CD4-positive, alpha-beta T cell treated with Interleukin-15 for 1 hour (primary cell): ENCODE data around the gene VDR.

Experiments
- DNase-seq: peaks from one replicate; pipeline ENCODE4 v3.0.0-alpha.2; 2020

The VDR gene

GRCh38 chr12:47867495-47867941 is 37.3 kb downstream of the VDR start:
- DNase-seq = no peak

GRCh38 chr12:47864646-47865235 is 40.1 kb downstream of the VDR start:
- DNase-seq = no peak

DNA sequence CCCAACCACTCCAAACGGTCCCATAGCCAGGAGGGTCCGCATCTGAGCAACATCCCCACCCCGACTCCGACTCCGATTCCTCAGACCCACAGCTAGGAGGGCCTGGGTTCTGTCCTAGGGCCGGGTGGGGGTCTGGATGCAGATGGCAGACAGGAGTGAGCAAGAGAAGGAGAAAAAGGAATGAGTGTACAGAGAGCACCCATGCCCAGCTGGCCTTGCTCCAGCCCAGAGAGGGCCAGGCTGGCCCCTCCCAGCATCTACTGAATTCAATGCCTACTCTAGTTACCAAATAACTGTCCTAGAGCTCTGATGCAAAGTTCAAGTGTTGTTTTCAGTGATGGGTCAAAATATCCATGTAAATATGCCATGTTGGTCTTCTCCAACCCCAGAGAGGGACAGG is 40.8 kb downstream of the VDR start:
- DNase-seq = no peak

- DNase-seq = no peak
Measured at GRCh38 chr12:47863467-47863866, 41.3 kb downstream of the VDR start.

DNA sequence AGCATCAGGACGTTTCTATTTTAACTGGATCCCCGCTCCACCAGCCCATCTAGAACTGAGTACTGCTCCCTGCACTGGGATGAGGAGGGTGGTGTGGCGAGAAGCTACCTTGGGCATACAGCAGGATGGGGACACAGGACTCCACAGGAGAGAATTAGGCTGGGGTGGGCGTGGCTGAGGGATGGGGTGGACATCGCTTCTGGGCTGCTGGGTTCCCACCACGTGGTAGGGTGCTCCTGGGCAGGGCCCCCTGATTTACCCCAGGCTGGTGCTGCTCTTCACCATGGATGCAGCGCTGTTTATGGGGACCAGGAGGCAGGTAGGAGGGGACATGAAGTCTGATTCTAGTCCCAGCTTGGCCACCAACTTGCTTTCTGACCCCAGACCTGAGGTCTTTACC is 41.9 kb downstream of the VDR start:
- no peak for DNase-seq

GRCh38 chr12:47862167-47862750 is 42.5 kb downstream of the VDR start:
- DNase-seq = no peak

GRCh38 chr12:47860873-47861272 is 43.9 kb downstream of the VDR start:
- DNase-seq = no peak

DNA sequence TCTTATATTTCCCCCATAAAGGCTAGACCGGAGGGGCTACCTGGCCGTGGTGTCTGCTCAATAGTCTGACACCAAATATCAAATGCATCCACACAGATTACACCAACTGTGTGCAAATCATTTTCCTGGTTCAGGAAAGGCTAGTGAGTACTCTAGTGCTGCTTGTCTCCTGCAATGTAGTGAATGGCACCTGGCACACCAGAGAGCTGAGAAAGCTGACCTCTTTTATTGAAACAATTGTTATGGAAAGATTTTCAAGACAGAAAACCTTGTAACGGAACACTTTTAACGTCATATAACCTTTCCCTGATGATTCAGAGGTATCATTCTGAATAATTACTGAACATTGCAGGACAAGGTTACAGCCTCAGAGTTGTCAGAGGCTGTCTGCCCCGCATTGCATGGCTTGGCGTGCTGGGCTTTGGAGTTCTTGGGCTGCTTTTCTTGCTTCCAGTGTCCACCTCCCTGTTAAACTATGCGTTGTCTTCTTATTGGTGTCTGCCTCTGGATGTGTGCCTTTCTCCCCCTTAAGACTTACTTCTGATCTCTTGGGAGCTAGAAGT is 44.4 kb downstream of the VDR start:
- DNase-seq = no peak

DNA sequence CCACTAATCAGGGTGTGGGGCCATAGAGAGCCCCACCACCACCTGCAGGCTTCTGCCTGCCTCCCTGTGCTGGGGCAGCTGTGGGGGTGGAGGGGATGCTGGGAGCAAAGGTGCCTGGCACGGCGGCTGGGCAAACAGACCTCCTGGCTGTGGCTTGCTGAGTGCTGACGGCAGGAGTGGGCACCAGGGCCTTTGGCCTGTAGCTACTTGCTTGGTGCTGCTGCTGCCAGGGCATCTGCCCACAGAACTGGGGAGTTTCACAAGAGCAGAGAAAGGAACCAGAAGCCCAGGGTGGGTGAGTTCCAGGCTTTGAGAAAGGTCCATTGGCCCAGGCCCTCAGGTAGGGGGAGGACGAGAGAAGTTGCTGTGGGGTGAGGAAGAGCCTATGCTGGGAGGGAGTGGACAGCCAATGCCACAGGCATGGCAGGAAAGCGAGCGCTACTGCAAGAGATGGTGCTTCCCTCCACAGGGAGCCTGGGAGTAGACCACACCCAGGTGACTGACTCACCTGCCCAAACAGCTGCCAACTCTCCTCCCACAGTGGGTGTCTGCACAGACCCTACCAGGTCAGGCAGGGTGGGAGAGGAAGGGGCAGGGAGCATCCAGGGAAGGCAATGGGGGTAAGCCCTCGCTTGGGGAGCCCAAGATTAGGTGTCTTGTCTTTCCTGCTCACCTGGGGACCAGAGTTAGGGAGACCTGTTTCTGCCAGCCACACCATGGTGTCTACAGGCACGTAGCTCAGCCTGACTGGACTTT is 46.1 kb downstream of the VDR start:
- DNase-seq = no peak

- no peak for DNase-seq
Measured at GRCh38 chr12:47856721-47857575, 47.8 kb downstream of the VDR start.

- no peak for DNase-seq
Measured at GRCh38 chr12:47856094-47856493, 48.7 kb downstream of the VDR start.

DNA sequence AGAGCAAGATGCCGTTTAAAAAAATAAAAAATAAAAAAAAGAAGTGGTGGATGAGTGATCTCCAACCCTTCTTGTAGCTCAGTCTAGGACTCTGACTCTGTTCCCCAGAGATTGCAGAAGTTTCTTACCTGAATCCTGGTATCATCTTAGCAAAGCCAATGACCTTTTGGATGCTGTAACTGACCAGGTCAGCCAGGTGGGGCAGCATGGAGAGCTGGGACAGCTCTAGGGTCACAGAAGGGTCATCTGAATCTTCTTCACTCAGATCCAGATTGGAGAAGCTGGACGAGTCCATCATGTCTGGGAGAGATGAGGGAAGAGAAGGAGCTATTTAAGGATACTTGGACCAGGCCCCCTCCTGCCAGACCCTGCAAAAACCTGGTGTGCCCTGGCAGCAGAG is 49.3 kb downstream of the VDR start:
- DNase-seq = no peak

DNA sequence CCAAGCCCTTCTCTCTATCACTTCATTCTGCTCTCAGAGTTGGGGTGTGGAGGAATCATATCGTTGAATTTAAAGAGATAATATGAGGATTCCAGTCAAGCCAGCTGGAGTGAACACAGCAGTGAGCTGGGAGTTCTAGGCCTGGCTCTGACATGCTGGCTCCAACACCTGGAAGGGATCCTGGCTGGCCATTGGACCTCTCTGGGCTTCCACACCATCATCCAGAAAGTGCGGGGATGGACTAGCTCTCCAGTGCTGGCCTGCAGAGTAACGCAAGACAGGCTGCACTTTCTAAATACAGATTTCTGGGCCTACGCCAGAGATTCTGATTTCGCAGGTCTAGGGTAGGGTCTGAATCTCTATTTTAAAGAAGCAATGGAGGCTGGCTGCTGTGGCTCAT is 50.3 kb downstream of the VDR start:
- DNase-seq = no peak

- DNase-seq = no peak
Measured at GRCh38 chr12:47852096-47852571, 52.7 kb downstream of the VDR start.

DNA sequence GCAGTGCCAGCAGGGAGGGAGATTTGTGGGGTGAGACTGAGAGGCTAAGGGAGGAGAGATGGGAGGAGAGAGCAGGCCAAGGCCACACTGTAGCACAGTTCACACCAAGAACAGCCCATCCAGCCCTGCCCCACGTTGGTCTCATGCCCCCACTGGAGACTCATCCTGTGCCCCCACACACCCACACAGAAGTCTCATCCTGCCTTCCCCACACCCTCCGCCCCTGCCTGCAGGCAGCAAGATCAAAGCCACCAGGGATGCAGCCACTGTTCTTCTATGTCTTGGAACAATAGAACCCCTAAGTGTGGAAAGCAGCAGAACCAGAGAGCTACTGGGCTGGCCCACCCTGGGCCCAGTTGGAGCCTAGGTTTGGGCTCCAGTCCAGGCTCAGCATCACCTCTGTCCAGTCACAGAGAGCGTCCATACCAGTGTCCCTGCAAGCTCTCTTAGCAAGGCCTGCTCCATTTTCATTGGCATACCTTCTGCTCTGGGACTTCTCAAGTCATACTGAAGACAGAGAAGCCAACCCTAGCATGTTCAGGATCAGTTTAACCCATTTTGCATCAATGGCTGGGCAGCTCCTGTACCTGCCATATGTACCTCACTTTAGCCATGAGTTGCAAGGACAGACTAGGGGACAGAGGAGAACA is 53.4 kb downstream of the VDR start:
- no peak for DNase-seq

- DNase-seq = no peak
Measured at GRCh38 chr12:47850153-47851084, 54.4 kb downstream of the VDR start.

DNA sequence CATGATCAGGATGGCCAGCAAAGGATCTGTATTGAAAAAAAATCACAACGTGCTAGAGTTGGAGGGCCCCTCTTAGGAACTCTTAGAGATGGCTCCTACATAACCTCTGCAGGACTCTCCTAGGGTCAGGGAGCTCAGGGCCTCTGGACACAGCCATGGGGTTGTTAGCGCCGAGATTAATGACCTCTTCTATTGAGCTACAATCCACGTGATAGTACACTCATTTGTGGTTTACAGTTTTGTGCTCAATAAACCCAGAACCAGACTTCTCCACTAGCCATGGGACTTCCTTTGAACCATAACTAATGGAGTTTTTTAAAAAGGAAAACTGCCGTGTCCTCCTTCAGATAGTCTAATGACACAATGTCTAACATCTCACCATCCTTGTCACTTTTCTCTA is 55.5 kb downstream of the VDR start:
- no peak for DNase-seq

GRCh38 chr12:47848853-47849252 is 55.9 kb downstream of the VDR start:
- DNase-seq = no peak

DNA sequence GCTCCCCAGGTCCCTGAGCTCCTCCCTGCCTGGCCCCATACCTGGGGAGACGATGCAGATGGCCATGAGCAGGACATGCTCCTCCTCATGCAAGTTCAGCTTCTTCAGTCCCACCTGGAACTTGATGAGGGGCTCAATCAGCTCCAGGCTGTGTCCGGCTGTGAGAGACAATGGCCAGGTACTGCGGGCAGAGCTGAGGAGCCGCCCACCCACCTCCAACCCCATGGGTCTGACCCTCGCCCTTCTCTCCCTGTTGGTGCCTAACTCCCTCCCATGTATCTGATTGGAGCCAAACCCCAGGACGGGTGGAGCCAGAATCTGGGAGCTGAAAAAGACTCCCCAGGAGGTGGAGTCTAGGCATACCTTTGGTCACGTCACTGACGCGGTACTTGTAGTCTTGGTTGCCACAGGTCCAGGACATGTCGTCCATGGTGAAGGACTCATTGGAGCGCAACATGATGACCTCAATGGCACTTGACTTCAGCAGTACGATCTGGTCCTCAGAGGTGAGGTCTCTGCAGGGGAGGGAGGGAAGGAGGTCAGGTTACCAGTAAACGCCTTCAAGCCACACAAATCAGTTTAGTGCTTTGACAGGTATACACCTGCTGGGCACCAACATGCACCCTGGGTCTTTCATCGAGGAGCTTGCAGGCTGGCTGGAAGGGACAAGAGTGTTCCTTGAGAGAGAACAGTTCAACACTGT is 58.3 kb downstream of the VDR start:
- DNase-seq = no peak

DNA sequence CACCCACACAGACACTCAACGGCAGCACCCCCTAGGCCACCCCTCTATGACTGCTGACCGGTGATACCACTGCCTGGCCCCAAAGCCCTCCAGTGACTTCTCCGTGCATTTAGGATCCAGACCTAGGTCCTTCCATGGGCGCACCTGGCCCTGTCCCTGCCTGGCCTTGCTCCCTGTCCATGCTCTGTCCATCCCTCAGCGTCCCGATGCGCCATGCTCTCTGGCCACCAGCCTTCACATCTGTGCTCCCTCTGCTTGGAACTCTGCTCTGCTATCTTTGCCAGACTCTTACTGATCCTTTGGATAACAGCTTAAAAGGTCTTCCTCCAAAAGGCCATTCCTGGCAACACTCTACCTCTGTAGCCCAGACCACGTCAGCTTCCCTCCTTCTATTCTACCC is 59.7 kb downstream of the VDR start:
- DNase-seq = no peak
